ENCODE data around the gene SLC2A13.

Gene SLC2A13

DNA sequence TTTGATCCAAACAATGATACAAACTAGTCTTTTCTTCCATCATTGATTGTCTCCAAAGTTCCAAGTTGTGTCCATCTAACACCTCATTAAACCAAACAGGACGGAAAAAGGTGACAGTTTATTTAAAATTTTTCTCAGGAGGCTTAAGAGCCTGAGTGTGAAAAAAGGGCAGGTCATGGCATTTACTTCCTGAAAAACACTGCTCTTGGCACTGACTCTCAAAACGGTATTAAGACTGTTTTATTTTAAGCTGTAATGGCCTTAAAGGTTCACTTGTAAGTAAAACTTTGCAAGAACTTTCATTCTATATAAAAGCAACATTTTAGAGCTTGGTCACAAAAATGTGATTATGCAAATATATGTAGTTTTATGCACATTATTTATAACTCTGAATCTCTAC, 222.5 kb downstream of the SLC2A13 start:
- Histone ChIP-seq H3K14ac (ENCODE audit: low read length in 2 of 2) (no peak overlapping the region), H2AK5ac (ENCODE audit: low read length, severe bottlenecking) (no peak overlapping the region), H2AFZ (ENCODE audit: low read depth, low read length) (no peak overlapping the region), H4K91ac (ENCODE audit: low read length) (no peak overlapping the region), H2BK12ac (ENCODE audit: low read length in 2 of 2) (no peak overlapping the region), H2BK120ac (ENCODE audit: low read depth, low read length) (no peak overlapping the region), H3K4me3 (ENCODE audit: insufficient read depth in 1 of 2, low read depth in 1 of 2, low read length in 2 of 2) (no peak overlapping the region), H3K36me3 (ENCODE audit: control insufficient read depth in 1 of 2, insufficient read depth in 2 of 2, low read depth in 1 of 2, low read length in 2 of 2) (peaks cover 0 to 6% of the 10 kb centered on the region in 2 experiments), H3K18ac (ENCODE audit: low read depth in 1 of 2, low read length in 2 of 2) (no peak overlapping the region), H3K23ac (ENCODE audit: low read length in 2 of 2) (no peak overlapping the region), H2BK5ac (ENCODE audit: low read depth, low read length, poor library complexity, severe bottlenecking) (no peak overlapping the region), H3K9ac (ENCODE audit: low read length) (no peak overlapping the region), H3K4me1 (ENCODE audit: control insufficient read depth, insufficient read depth, low read depth, low read length) (no peaks in the 10 kb centered on the region), H3K4me2 (ENCODE audit: low read length, poor library complexity, severe bottlenecking) (no peak overlapping the region), H4K8ac (ENCODE audit: low read length) (no peak overlapping the region), H2BK15ac (ENCODE audit: low read depth, poor library complexity, severe bottlenecking) (no peak overlapping the region), H3K27me3 (ENCODE audit: control insufficient read depth in 1 of 2, insufficient read depth in 1 of 2, low read length in 2 of 2) (no peaks in the 10 kb centered on the region), H3K79me1 (replicated peaks; ENCODE audit: low read length, poor library complexity, severe bottlenecking) (peaks cover 6% of the 10 kb centered on the region), H3K4ac (ENCODE audit: low read depth in 1 of 2, low read length in 2 of 2) (no peak overlapping the region), H3K27ac (ENCODE audit: low read length, poor library complexity, severe bottlenecking) (no peak overlapping the region), H3K9me3 (ENCODE audit: control insufficient read depth, low read length) (peaks cover 3% of the 10 kb centered on the region)
- DNase-seq: no peak
- WGBS: 67% methylated on average over 1 of the region's 2 CpGs

DNA sequence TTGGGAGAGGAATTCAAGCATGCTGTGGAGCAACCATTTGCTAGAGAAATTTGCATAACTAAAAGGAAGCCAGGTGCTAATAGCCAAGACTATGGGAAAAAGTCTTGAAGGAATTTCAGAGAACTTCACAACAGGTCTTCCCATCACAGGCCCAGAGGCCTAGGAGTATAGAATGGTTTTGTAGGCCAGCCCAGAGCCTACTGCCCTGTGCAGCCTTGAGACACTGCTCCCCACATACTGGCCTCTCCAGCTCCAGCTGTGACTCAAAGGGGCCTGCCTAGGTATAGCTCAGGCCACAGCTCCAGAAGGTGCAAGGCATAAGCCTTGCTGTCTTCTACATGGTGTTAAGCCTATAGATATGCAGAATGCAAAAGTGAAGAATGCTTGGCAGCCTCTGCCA, 227.1 kb downstream of the SLC2A13 start:
- Histone ChIP-seq H2AK5ac (ENCODE audit: low read length, severe bottlenecking) (no peak overlapping the region), H4K91ac (ENCODE audit: low read length) (no peak overlapping the region), H3K9me3 (ENCODE audit: control insufficient read depth, low read length) (peaks cover 6% of the 10 kb centered on the region), H2BK5ac (ENCODE audit: low read depth, low read length, poor library complexity, severe bottlenecking) (no peak overlapping the region), H3K14ac (ENCODE audit: low read length in 2 of 2) (no peak overlapping the region), H4K8ac (ENCODE audit: low read length) (no peak overlapping the region), H2BK120ac (ENCODE audit: low read depth, low read length) (no peak overlapping the region), H2AFZ (ENCODE audit: low read depth, low read length) (no peak overlapping the region), H3K9ac (ENCODE audit: low read length) (no peak overlapping the region), H3K79me1 (replicated peaks; ENCODE audit: low read length, poor library complexity, severe bottlenecking) (peaks cover 6% of the 10 kb centered on the region), H3K4me2 (ENCODE audit: low read length, poor library complexity, severe bottlenecking) (no peak overlapping the region), H3K36me3 (ENCODE audit: control insufficient read depth in 1 of 2, insufficient read depth in 2 of 2, low read depth in 1 of 2, low read length in 2 of 2) (peaks cover 0 to 6% of the 10 kb centered on the region in 2 experiments), H3K4ac (ENCODE audit: low read depth in 1 of 2, low read length in 2 of 2) (no peak overlapping the region), H3K27me3 (ENCODE audit: control insufficient read depth in 1 of 2, insufficient read depth in 1 of 2, low read length in 2 of 2) (no peaks in the 10 kb centered on the region), H2BK12ac (ENCODE audit: low read length in 2 of 2) (no peak overlapping the region), H3K18ac (ENCODE audit: low read depth in 1 of 2, low read length in 2 of 2) (no peak overlapping the region), H2BK15ac (ENCODE audit: low read depth, poor library complexity, severe bottlenecking) (no peak overlapping the region), H3K4me1 (ENCODE audit: control insufficient read depth, insufficient read depth, low read depth, low read length) (no peaks in the 10 kb centered on the region), H3K27ac (ENCODE audit: low read length, poor library complexity, severe bottlenecking) (no peak overlapping the region), H3K4me3 (ENCODE audit: insufficient read depth in 1 of 2, low read depth in 1 of 2, low read length in 2 of 2) (no peak overlapping the region), H3K23ac (ENCODE audit: low read length in 2 of 2) (no peak overlapping the region)
- no peak for DNase-seq

DNA sequence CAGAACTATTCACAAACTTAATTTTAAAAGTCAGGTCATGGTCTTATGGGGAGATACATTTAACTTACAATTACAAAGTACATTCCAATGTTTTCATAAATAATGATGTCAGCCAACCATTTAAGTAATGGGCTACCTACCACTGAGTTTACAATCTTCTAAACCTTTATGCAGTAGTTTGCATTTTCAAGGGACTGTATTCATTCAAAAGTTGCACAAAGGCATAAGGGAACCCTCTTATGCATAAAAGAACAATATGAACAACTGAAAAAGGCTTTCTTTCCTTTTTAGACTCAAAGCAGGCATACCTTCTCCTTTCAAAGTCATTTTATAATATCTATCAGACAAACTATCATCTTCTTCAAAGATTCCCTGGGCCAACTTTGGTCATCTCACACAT, 230.2 kb downstream of the SLC2A13 start:
- no peak overlapping the region for H3K4me2 ChIP-seq (ENCODE audit: low read length, poor library complexity, severe bottlenecking)
- H2BK120ac ChIP-seq (ENCODE audit: low read depth, low read length): no peak overlapping the region
- no peak overlapping the region for H2AK5ac ChIP-seq (ENCODE audit: low read length, severe bottlenecking)
- H3K9me3 ChIP-seq (ENCODE audit: control insufficient read depth, low read length): peaks cover 6% of the 10 kb centered on the region
- H3K79me1 ChIP-seq (replicated peaks; ENCODE audit: low read length, poor library complexity, severe bottlenecking): peaks cover 3% of the 10 kb centered on the region
- H4K91ac ChIP-seq (ENCODE audit: low read length): no peak overlapping the region
- H4K8ac ChIP-seq (ENCODE audit: low read length): no peak overlapping the region
- H2BK12ac ChIP-seq (ENCODE audit: low read length in 2 of 2): no peak overlapping the region
- no peak for DNase-seq
- no peak overlapping the region for H3K27ac ChIP-seq (ENCODE audit: low read length, poor library complexity, severe bottlenecking)
- no peak overlapping the region for H3K18ac ChIP-seq (ENCODE audit: low read depth in 1 of 2, low read length in 2 of 2)
- no peaks in the 10 kb centered on the region for H3K4me1 ChIP-seq (ENCODE audit: control insufficient read depth, insufficient read depth, low read depth, low read length)
- no peak overlapping the region for H2BK5ac ChIP-seq (ENCODE audit: low read depth, low read length, poor library complexity, severe bottlenecking)
- H2AFZ ChIP-seq (ENCODE audit: low read depth, low read length): no peak overlapping the region
- peaks cover 0 to 6% of the 10 kb centered on the region in 2 experiments for H3K36me3 ChIP-seq (ENCODE audit: control insufficient read depth in 1 of 2, insufficient read depth in 2 of 2, low read depth in 1 of 2, low read length in 2 of 2)
- no peak overlapping the region for H3K4ac ChIP-seq (ENCODE audit: low read depth in 1 of 2, low read length in 2 of 2)
- H3K14ac ChIP-seq (ENCODE audit: low read length in 2 of 2): no peak overlapping the region
- H3K9ac ChIP-seq (ENCODE audit: low read length): no peak overlapping the region
- H3K23ac ChIP-seq (ENCODE audit: low read length in 2 of 2): no peak overlapping the region
- no peak overlapping the region for H3K4me3 ChIP-seq (ENCODE audit: insufficient read depth in 1 of 2, low read depth in 1 of 2, low read length in 2 of 2)
- H2BK15ac ChIP-seq (ENCODE audit: low read depth, poor library complexity, severe bottlenecking): no peak overlapping the region
- no peaks in the 10 kb centered on the region for H3K27me3 ChIP-seq (ENCODE audit: control insufficient read depth in 1 of 2, insufficient read depth in 1 of 2, low read length in 2 of 2)

DNA sequence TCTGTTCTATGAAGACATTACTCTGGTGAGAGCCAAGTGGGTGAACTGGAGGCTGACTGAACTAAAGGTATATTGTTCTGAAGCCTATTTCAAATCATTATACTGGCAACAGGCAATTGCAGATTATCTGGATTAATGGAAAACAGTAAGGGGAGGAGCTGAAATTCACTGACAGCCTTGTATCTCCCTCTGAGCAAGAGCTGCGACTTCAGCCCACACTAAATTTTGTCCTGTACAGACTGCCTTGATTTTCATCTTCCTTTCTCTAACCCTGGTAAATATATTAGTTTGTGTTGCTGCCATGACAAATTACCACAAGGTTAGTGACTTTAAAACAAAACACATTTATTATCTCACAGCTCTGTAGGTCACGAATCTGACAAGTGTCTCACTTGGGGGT, 231.1 kb downstream of the SLC2A13 start:
- Histone ChIP-seq H3K9me3 (ENCODE audit: control insufficient read depth, low read length) (peaks cover 6% of the 10 kb centered on the region), H3K4me2 (ENCODE audit: low read length, poor library complexity, severe bottlenecking) (no peak overlapping the region), H2BK120ac (ENCODE audit: low read depth, low read length) (no peak overlapping the region), H4K8ac (ENCODE audit: low read length) (no peak overlapping the region), H3K4me3 (ENCODE audit: insufficient read depth in 1 of 2, low read depth in 1 of 2, low read length in 2 of 2) (no peak overlapping the region), H3K36me3 (ENCODE audit: control insufficient read depth in 1 of 2, insufficient read depth in 2 of 2, low read depth in 1 of 2, low read length in 2 of 2) (peaks cover 0 to 6% of the 10 kb centered on the region in 2 experiments), H3K14ac (ENCODE audit: low read length in 2 of 2) (no peak overlapping the region), H2AFZ (ENCODE audit: low read depth, low read length) (no peak overlapping the region), H2BK15ac (ENCODE audit: low read depth, poor library complexity, severe bottlenecking) (no peak overlapping the region), H4K91ac (ENCODE audit: low read length) (no peak overlapping the region), H3K23ac (ENCODE audit: low read length in 2 of 2) (no peak overlapping the region), H3K4me1 (ENCODE audit: control insufficient read depth, insufficient read depth, low read depth, low read length) (no peaks in the 10 kb centered on the region), H3K9ac (ENCODE audit: low read length) (no peak overlapping the region), H3K27ac (ENCODE audit: low read length, poor library complexity, severe bottlenecking) (no peak overlapping the region), H2AK5ac (ENCODE audit: low read length, severe bottlenecking) (no peak overlapping the region), H2BK5ac (ENCODE audit: low read depth, low read length, poor library complexity, severe bottlenecking) (no peak overlapping the region), H3K18ac (ENCODE audit: low read depth in 1 of 2, low read length in 2 of 2) (no peak overlapping the region), H3K4ac (ENCODE audit: low read depth in 1 of 2, low read length in 2 of 2) (no peak overlapping the region), H2BK12ac (ENCODE audit: low read length in 2 of 2) (no peak overlapping the region), H3K27me3 (ENCODE audit: control insufficient read depth in 1 of 2, insufficient read depth in 1 of 2, low read length in 2 of 2) (no peaks in the 10 kb centered on the region), H3K79me1 (replicated peaks; ENCODE audit: low read length, poor library complexity, severe bottlenecking) (peaks cover 3% of the 10 kb centered on the region)
- WGBS: 95% methylated on average over 2 of the region's 2 CpGs
- no peak for DNase-seq

All from mesenchymal stem cell (in vitro differentiated cells and primary cell).